OCI-LY1 (cell line): ENCODE data around the gene YARS1.

Experiments used
- EZH2 ChIP-seq: fragments of 200-600 bp; sonication (generic), shearing (Covaris generic); IDR thresholded peaks from 2 replicates; pipeline ENCODE4 v1.8.0; 2017; ENCODE audit warnings: borderline replicate concordance, mixed run types, mild to moderate bottlenecking, antibody characterized with exemption, low read length, moderate library complexity, mixed read lengths
- TF ChIP-seq, protein P1 (sequence below): fragments of 200-600 bp; sonication (generic), shearing (Covaris generic); IDR thresholded peaks from 2 replicates; pipeline ENCODE4 v1.5.1; 2017; ENCODE audit warnings: mild to moderate bottlenecking, antibody characterized with exemption, low read length, moderate library complexity, mixed read lengths

DNA sequence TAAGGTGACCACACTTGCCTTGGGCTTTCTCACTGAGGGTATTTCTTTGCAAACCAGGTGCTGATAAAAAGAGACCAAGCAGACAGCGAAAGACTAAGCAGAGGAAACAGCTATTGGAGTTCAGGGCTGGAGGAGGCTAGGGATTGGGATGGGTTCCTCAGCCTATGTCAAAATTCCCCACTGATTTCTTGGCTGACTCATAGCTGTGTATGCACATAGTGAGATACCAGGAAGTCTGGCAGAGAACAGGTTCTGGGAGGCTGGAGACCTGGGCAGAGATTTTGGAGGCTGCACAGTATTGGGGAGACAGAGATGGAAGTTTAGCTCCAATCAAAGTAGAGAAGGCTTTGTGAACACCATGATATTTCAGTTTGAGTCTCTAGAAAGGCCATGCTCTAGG is 25.3 kb downstream of the YARS1 start:
- TF ChIP-seq, protein P1, sequence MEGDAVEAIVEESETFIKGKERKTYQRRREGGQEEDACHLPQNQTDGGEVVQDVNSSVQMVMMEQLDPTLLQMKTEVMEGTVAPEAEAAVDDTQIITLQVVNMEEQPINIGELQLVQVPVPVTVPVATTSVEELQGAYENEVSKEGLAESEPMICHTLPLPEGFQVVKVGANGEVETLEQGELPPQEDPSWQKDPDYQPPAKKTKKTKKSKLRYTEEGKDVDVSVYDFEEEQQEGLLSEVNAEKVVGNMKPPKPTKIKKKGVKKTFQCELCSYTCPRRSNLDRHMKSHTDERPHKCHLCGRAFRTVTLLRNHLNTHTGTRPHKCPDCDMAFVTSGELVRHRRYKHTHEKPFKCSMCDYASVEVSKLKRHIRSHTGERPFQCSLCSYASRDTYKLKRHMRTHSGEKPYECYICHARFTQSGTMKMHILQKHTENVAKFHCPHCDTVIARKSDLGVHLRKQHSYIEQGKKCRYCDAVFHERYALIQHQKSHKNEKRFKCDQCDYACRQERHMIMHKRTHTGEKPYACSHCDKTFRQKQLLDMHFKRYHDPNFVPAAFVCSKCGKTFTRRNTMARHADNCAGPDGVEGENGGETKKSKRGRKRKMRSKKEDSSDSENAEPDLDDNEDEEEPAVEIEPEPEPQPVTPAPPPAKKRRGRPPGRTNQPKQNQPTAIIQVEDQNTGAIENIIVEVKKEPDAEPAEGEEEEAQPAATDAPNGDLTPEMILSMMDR = no peak
- TF ChIP-seq EZH2 = no peak
